SK-N-SH (cell line): ENCODE results near the gene DNAJB11. TPM values are rescaled to one million over a fixed set of nuclear protein-coding genes. Genes with fewer than 3 reads are reported as not detected.

Source experiments
- CTCF ChIA-PET: fragments of 300-600, 350-600 bp; formaldehyde crosslinking; extraction: SDS; loops from one replicate; lab custom pipeline; 2021; lab: Yijun Ruan, JAX
- POLR2A ChIA-PET: fragments of 350-600 bp; sonication (Branson Sonifier 250); formaldehyde crosslinking; extraction: SDS; loops from one replicate; lab custom pipeline; 2020; ENCODE audit warnings: antibody characterized with exemption, inconsistent platforms; lab: Yijun Ruan, JAX
- DNase-seq: peaks from one replicate; pipeline ENCODE4 v3.0.0; 2012
- H2AFZ ChIP-seq: fragments of 200-600 bp; sonication (generic); 2 replicates; pipeline ENCODE4 v1.8.1; 2016; ENCODE audit warnings: antibody characterized with exemption, mild to moderate bottlenecking, low read depth
- H3F3A ChIP-seq: fragments of 200-600 bp; sonication (generic); replicated peaks from 2 replicates; pipeline ENCODE3; 2016; ENCODE audit warnings: antibody characterized with exemption, mild to moderate bottlenecking; ENCODE audit not compliant: insufficient read depth
- H3K27ac ChIP-seq, 2 experiments: fragments of 200-500 bp in 1 of 2; fragments of 200-600 bp in 1 of 2; sonication (Bioruptor generic) in 1 of 2; sonication (generic), shearing (Covaris generic) in 1 of 2; 2 replicates each; pipeline versions ENCODE4 v1.5.1 to v1.6.1; 2014 to 2016; ENCODE audit warnings: low read depth in 2 of 2, inconsistent platforms in 1 of 2, low read length in 1 of 2, mild to moderate bottlenecking in 1 of 2, mixed read lengths in 1 of 2
- H3K27me3 ChIP-seq: fragments of 200-600 bp; sonication (generic), shearing (Covaris generic); 2 replicates; pipeline ENCODE4 v1.6.1; 2016; ENCODE audit warnings: mixed run types; ENCODE audit not compliant: insufficient read depth
- H3K36me3 ChIP-seq, 2 experiments: fragments of 200-500 bp in 1 of 2; fragments of 200-600 bp in 1 of 2; sonication (Bioruptor generic) in 1 of 2; sonication (generic) in 1 of 2; replicated peaks in 1 of 2; 2 replicates each; pipeline versions ENCODE3 to v1.5.1; 2014 to 2016; ENCODE audit warnings: low read length in 1 of 2, mild to moderate bottlenecking in 1 of 2; ENCODE audit not compliant: insufficient read depth in 2 of 2, control insufficient read depth in 1 of 2
- H3K4me1 ChIP-seq, 2 experiments: fragments of 200-500 bp in 1 of 2; fragments of 200-600 bp in 1 of 2; sonication (Bioruptor generic) in 1 of 2; sonication (generic), shearing (Covaris generic) in 1 of 2; 2 replicates each; pipeline versions ENCODE4 v1.5.1 to v1.6.1; 2014 to 2016; ENCODE audit warnings: low read depth in 1 of 2, low read length in 1 of 2, mixed run types in 1 of 2; ENCODE audit not compliant: insufficient read depth in 2 of 2, control insufficient read depth in 1 of 2
- H3K4me2 ChIP-seq: fragments of 200-600 bp; sonication (generic), shearing (Covaris generic); 2 replicates; pipeline ENCODE4 v1.6.1; 2017; ENCODE audit warnings: mixed run types
- H3K4me3 ChIP-seq, 2 experiments: fragments of 200-500 bp in 1 of 2; fragments of 200-600 bp in 1 of 2; sonication (Bioruptor generic) in 1 of 2; sonication (generic), shearing (Covaris generic) in 1 of 2; 2 replicates each; pipeline versions ENCODE4 v1.5.1 to v1.8.1; 2014 to 2016; ENCODE audit warnings: low read depth in 2 of 2, inconsistent platforms in 1 of 2, low read length in 1 of 2, mild to moderate bottlenecking in 1 of 2, mixed read lengths in 1 of 2, moderate library complexity in 1 of 2
- H3K79me2 ChIP-seq: fragments of 200-600 bp; sonication (generic); 2 replicates; pipeline ENCODE4 v1.8.1; 2017; ENCODE audit warnings: mild to moderate bottlenecking; ENCODE audit not compliant: insufficient read depth
- H3K9ac ChIP-seq: fragments of 200-600 bp; sonication (generic); 2 replicates; pipeline ENCODE4 v1.6.1; 2017; ENCODE audit warnings: mixed run types
- H3K9me2 ChIP-seq: fragments of 200-600 bp; sonication (generic); 2 replicates; pipeline ENCODE4 v1.6.1; 2017; ENCODE audit warnings: mixed run types
- H3K9me3 ChIP-seq: fragments of 200-600 bp; sonication (generic); 2 replicates; pipeline ENCODE4 v1.6.1; 2017; ENCODE audit warnings: mixed run types, mild to moderate bottlenecking, moderate library complexity
- H4K20me1 ChIP-seq: fragments of 200-600 bp; sonication (generic); 2 replicates; pipeline ENCODE4 v1.6.1; 2017; ENCODE audit warnings: mild to moderate bottlenecking, mixed run types; ENCODE audit not compliant: insufficient read depth
- CHD2 ChIP-seq: fragments of 150-350 bp; IDR thresholded peaks from 2 replicates; pipeline ENCODE4 v1.6.1; 2018; ENCODE audit warnings: low read length; ENCODE audit not compliant: partially characterized antibody
- EP300 ChIP-seq, 2 experiments: IDR thresholded peaks; 2 replicates each; pipeline versions ENCODE4 v1.4.0 to v1.6.1; 2012; ENCODE audit warnings: borderline replicate concordance in 1 of 2, low read depth in 1 of 2, low read length in 1 of 2
- FOXJ3 ChIP-seq: sonication (generic); formaldehyde crosslinking; IDR thresholded peaks from 2 replicates; pipeline ENCODE4 v1.5.1; 2020; ENCODE audit warnings: mild to moderate bottlenecking, missing genetic modification reagents
- FOXM1 ChIP-seq: IDR thresholded peaks from 2 replicates; pipeline ENCODE4 v1.4.0; 2012; ENCODE audit warnings: low read depth, mild to moderate bottlenecking
- GABPA ChIP-seq: IDR thresholded peaks from 2 replicates; pipeline ENCODE4 v1.4.0; 2012; ENCODE audit warnings: low read depth, mild to moderate bottlenecking
- MXI1 ChIP-seq: IDR thresholded peaks from 2 replicates; pipeline ENCODE4 v1.6.1; 2012; ENCODE audit warnings: mild to moderate bottlenecking, low read depth, low read length, improper control_type of control experiment
- NFIC ChIP-seq: IDR thresholded peaks from 2 replicates; pipeline ENCODE4 v1.4.0; 2012; ENCODE audit warnings: borderline replicate concordance
- NRF1 ChIP-seq: IDR thresholded peaks from 2 replicates; pipeline ENCODE4 v1.6.1; 2012; ENCODE audit warnings: low read depth, mild to moderate bottlenecking, low read length
- RAD21 ChIP-seq: IDR thresholded peaks from 2 replicates; pipeline ENCODE4 v1.6.1; 2012; ENCODE audit warnings: mild to moderate bottlenecking, low read length
- SIN3A ChIP-seq: IDR thresholded peaks from 2 replicates; pipeline ENCODE4 v1.6.1; 2012; ENCODE audit warnings: low read depth, mild to moderate bottlenecking, low read length, moderate library complexity, borderline replicate concordance
- SMC3 ChIP-seq: IDR thresholded peaks from 2 replicates; pipeline ENCODE4 v1.6.1; 2012; ENCODE audit warnings: low read depth, low read length, improper control_type of control experiment
- YY1 ChIP-seq: IDR thresholded peaks from 2 replicates; pipeline ENCODE4 v1.4.0; 2012; ENCODE audit warnings: low read depth, mild to moderate bottlenecking
- WGBS: methylation state at CpG from one replicate; pipeline ENCODE4 v1.1.6; 2017; ENCODE audit warnings: low lambda C conversion rate; 5-methylcytosine and 5-hydroxymethylcytosine counted together
- polyA plus RNA-seq, 3 experiments: library from polyadenylated mRNA; depleted of rRNA; stranded (reverse); fragments of >200 nt; gene quantifications; 2 replicates each; pipeline ENCODE4 v1.2.3, GENCODE V29; 2012
- TF ChIP-seq, protein P1 (sequence below): IDR thresholded peaks from 2 replicates; pipeline ENCODE4 v1.6.1; 2012; ENCODE audit warnings: mild to moderate bottlenecking, low read depth, low read length, moderate library complexity
- TF ChIP-seq, protein P2 (sequence below): IDR thresholded peaks from 2 replicates; pipeline ENCODE4; 2012
- TF ChIP-seq, protein P3 (sequence below): IDR thresholded peaks from 2 replicates; pipeline ENCODE4 v1.4.0; 2012; ENCODE audit warnings: low read depth, borderline replicate concordance

DNAJB11 gene
- polyA plus RNA-seq, 1 of the 3 experiments (the other 2 are of a cell fraction), result 33.3 TPM

DNA sequence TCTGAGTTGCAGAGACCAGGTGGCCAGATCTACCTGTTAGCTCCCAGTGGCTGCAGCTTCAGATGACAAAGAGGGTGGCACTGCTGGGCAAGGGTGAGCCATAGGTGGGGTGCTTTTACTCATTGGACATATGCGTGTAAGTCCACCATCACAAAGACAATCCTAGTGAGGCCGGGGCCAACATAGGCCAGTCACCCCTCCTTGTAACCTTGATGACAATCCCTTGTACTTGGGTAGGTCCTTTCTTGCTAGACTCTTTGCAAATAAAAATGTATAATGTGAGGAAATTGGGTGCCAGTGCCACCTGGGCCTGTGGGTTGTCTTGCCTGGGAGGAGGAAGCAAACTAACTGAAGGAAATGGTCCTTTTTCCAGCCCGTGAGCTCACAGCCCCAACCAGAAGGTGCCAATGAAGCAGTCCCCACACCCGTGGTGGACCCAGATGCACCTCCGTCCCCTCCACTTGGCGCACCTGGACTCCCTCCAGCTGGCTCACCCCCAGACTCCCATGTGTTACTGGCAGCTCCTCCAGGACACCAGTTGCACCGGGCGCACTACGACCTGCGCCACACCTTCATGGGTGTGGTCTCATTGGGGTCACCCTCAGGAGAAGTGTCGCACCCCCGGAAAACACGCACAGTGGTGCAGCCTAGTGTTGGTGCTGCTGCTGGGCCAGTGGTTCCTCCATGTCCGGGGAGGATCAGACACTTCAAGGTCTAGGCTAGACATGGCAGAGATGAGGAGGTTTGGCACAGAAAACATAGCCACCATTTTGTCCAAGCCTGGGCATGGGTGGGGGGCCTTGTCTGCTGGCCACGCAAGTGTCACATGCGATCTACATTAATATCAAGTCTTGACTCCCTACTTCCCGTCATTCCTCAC is 49.9 kb downstream of the DNAJB11 start:
- no peaks in the 10 kb centered on the region for H3K36me3 ChIP-seq
- peaks cover 0 to under 1% of the 10 kb centered on the region in 2 experiments; a peak in 1 of 4 replicates for H3K4me1 ChIP-seq
- no peak overlapping the region for H2AFZ ChIP-seq
- H3K27me3 ChIP-seq, result peaks cover 34% of the 10 kb centered on the region; the same call in 1 of the 2 replicates
- POLR2A ChIA-PET, result no interaction called here
- no peaks in the 10 kb centered on the region for H3F3A ChIP-seq
- TF ChIP-seq RAD21, result no peak
- no peak for TF ChIP-seq GABPA
- TF ChIP-seq, protein P1, sequence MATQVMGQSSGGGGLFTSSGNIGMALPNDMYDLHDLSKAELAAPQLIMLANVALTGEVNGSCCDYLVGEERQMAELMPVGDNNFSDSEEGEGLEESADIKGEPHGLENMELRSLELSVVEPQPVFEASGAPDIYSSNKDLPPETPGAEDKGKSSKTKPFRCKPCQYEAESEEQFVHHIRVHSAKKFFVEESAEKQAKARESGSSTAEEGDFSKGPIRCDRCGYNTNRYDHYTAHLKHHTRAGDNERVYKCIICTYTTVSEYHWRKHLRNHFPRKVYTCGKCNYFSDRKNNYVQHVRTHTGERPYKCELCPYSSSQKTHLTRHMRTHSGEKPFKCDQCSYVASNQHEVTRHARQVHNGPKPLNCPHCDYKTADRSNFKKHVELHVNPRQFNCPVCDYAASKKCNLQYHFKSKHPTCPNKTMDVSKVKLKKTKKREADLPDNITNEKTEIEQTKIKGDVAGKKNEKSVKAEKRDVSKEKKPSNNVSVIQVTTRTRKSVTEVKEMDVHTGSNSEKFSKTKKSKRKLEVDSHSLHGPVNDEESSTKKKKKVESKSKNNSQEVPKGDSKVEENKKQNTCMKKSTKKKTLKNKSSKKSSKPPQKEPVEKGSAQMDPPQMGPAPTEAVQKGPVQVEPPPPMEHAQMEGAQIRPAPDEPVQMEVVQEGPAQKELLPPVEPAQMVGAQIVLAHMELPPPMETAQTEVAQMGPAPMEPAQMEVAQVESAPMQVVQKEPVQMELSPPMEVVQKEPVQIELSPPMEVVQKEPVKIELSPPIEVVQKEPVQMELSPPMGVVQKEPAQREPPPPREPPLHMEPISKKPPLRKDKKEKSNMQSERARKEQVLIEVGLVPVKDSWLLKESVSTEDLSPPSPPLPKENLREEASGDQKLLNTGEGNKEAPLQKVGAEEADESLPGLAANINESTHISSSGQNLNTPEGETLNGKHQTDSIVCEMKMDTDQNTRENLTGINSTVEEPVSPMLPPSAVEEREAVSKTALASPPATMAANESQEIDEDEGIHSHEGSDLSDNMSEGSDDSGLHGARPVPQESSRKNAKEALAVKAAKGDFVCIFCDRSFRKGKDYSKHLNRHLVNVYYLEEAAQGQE, result no peak
- TF ChIP-seq MXI1, result no peak
- TF ChIP-seq SMC3, result no peak
- TF ChIP-seq, protein P2, sequence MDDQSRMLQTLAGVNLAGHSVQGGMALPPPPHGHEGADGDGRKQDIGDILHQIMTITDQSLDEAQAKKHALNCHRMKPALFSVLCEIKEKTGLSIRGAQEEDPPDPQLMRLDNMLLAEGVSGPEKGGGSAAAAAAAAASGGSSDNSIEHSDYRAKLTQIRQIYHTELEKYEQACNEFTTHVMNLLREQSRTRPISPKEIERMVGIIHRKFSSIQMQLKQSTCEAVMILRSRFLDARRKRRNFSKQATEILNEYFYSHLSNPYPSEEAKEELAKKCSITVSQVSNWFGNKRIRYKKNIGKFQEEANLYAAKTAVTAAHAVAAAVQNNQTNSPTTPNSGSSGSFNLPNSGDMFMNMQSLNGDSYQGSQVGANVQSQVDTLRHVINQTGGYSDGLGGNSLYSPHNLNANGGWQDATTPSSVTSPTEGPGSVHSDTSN, result no peak
- no peak for TF ChIP-seq SIN3A
- TF ChIP-seq NRF1, result no peak
- no peak for TF ChIP-seq CHD2
- no peak for TF ChIP-seq FOXJ3 (CRISPR knock-in tag)
- no peak for TF ChIP-seq YY1
- TF ChIP-seq EP300 (IDR thresholded peaks at IDR 0.05; ENCODE audit: borderline replicate concordance in 1 of 2, low read depth in 1 of 2, low read length in 1 of 2), result no peak
- TF ChIP-seq FOXM1, result no peak
- TF ChIP-seq, protein P3, sequence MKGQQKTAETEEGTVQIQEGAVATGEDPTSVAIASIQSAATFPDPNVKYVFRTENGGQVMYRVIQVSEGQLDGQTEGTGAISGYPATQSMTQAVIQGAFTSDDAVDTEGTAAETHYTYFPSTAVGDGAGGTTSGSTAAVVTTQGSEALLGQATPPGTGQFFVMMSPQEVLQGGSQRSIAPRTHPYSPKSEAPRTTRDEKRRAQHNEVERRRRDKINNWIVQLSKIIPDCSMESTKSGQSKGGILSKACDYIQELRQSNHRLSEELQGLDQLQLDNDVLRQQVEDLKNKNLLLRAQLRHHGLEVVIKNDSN, result no peak
- TF ChIP-seq NFIC, result no peak
- WGBS, result 53% methylated on average over 14 of the region's 17 CpGs
- H4K20me1 ChIP-seq, result no peaks in the 10 kb centered on the region
- DNase-seq, result no peak
- no peak overlapping the region for H3K9ac ChIP-seq
- no peaks in the 10 kb centered on the region for H3K9me2 ChIP-seq
- CTCF ChIA-PET, result interaction anchor here (1.2 to 8.6 kb wide), 2 partner anchors 201 to 637 kb away, joined by 3 to 119 read pairs; no protein-coding TSS in a partner anchor
- H3K4me3 ChIP-seq, result no peak overlapping the region
- H3K79me2 ChIP-seq, result no peaks in the 10 kb centered on the region
- no peak overlapping the region for H3K27ac ChIP-seq
- H3K9me3 ChIP-seq, result no peaks in the 10 kb centered on the region
- no peak overlapping the region for H3K4me2 ChIP-seq
